Mucosa of rectum (tissue), 2 donors: ENCODE data around the gene AK1.
"Not testable (repeated sequence)": the region's sequence is repeated elsewhere in the genome, so short reads cannot be mapped to it uniquely, and the experiment has no call there.

Experiments used
- H3K27ac ChIP-seq, 2 donors: one replicate each; pipeline ENCODE4 v1.7.0; 2013; ENCODE audit warnings: inconsistent platforms in 2 of 2, low read depth in 2 of 2, low read length in 2 of 2
- H3K27me3 ChIP-seq, 2 donors: one replicate each; pipeline ENCODE4 v1.7.0; 2013; ENCODE audit warnings: low read length in 2 of 2; ENCODE audit not compliant: control insufficient read depth in 2 of 2, insufficient read depth in 2 of 2
- H3K36me3 ChIP-seq, 2 donors: one replicate each; pipeline ENCODE4 v1.7.0; 2013; ENCODE audit warnings: low read length in 2 of 2; ENCODE audit not compliant: control insufficient read depth in 2 of 2, insufficient read depth in 2 of 2
- H3K4me1 ChIP-seq, 2 donors: one replicate each; pipeline ENCODE4 v1.7.0; 2013; ENCODE audit warnings: low read length in 2 of 2, mild to moderate bottlenecking in 1 of 2; ENCODE audit not compliant: control insufficient read depth in 2 of 2, insufficient read depth in 2 of 2
- H3K4me3 ChIP-seq, 2 donors: one replicate each; pipeline ENCODE4 v1.7.0; 2013; ENCODE audit warnings: low read length in 2 of 2
- H3K9ac ChIP-seq, 2 donors: one replicate each; pipeline ENCODE4 v1.7.0; 2013; ENCODE audit warnings: low read length in 2 of 2, low read depth in 1 of 2, mild to moderate bottlenecking in 1 of 2
- H3K9me3 ChIP-seq, 2 donors: one replicate each; pipeline ENCODE4 v1.7.0; 2013; ENCODE audit warnings: low read length in 2 of 2; ENCODE audit not compliant: control insufficient read depth in 2 of 2
- donor health status: healthy.
- donor health status: Normal muscosa, but diverticular disease.

The AK1 gene

DNA sequence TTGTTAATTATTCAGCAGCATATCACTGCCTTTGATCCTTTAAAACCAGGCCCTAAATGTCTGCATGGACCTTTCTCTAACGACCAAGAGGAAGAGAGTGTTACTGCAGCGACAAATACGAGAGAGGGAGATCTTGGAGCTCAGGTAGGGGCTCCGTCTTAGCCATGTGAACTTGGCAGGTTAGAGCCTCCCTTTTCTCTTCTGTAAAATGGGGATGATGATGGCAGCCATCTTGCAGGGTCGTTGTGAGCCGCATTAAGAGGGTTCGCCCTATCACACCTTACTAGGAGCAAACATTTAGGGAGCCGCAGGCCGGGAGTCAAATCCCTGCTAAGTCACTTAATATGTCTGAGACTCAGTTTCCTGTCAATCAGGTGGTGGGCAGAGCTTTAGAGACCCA is 24.6 kb downstream of the AK1 start:
- Histone ChIP-seq H3K36me3 (no peaks in the 10 kb centered on the region), H3K9ac (peak overlapping the region in 1 of 2 donors; percentile 56), H3K4me1 (peaks cover 5 to 7% of the 10 kb centered on the region in 2 donors), H3K27ac (no peak overlapping the region), H3K4me3 (peak overlapping the region; percentile 68 to 76), H3K27me3 (no peaks in the 10 kb centered on the region), H3K9me3 (peaks cover 0 to 6% of the 10 kb centered on the region in 2 donors)

DNA sequence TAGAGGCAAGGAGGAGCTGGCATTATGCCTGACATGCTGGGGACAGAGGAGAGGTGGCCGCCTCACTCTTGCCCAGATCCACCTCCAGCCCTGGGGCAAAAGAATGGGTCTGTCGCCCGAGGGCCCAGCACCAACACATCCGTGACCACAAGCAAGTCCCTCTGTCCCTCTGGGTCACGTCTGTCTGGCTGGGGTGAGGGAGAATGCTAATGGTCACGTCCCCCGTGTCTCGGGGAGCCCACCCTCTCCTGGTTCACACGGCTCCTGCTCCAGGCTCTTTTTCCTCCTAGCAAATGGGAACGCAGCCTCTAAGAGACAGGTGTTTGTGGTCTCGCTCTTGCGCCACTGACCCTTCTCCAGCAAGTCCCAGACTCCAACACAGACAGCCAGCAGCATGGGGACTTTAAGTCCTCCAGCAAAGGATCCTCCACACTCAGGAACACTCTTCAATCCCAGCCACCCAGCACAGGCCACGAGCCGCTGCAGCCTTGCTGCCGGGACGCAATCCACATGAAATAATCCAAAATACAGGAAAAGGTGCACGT is 27.1 kb downstream of the AK1 start:
- Histone ChIP-seq H3K4me3 (no peak overlapping the region), H3K36me3 (no peaks in the 10 kb centered on the region), H3K4me1 (peaks cover under 1 to 10% of the 10 kb centered on the region in 2 donors), H3K9me3 (peaks cover 0 to 6% of the 10 kb centered on the region in 2 donors), H3K9ac (peak overlapping the region in 1 of 2 donors; percentile 5), H3K27ac (no peak overlapping the region), H3K27me3 (no peaks in the 10 kb centered on the region)

DNA sequence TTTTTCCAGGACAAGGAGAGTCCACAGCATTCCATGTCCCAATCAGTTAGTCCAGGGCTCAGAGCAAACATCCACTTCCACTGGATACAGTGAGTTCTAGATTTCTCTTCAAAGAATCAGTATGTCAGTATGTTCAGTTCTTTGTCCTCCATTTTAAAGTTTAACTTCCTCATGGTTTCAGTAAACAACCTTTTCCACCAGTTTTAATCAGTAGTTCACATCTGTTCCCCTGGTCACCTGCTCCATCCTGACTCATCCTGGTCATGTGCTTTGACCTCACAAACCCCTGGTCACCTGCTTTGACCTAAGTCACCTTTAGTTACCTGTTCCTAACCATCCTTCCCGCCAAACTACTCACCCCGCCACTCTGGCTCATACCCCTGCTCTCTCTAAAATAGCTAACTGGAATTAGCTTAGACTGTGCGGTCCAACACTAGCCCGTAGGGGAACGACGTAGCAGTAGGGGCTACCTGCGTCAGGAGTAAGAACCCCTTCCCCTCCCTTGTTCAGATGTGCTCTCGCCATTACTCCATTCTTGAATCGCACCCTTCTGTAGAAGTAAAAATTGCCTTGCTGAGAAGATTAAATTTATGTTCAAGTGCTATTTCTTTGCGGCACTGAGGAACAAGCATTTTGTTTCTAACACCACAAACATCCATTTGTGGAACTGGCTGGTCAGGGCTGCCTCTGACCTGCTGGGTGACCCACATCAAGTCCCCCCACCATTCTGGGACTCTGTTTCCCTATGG is 28.5 kb downstream of the AK1 start:
- H3K4me3 ChIP-seq: no peak overlapping the region
- H3K4me1 ChIP-seq: peaks cover 5 to 10% of the 10 kb centered on the region in 2 donors
- no peak overlapping the region for H3K9ac ChIP-seq

GRCh38 chr9:127847833-127848755 is 29.4 kb downstream of the AK1 start:
- peaks cover 5 to 6% of the 10 kb centered on the region in 2 donors for H3K4me1 ChIP-seq
- no peak overlapping the region for H3K4me3 ChIP-seq
- no peaks in the 10 kb centered on the region for H3K36me3 ChIP-seq
- H3K27me3 ChIP-seq: no peaks in the 10 kb centered on the region
- peaks cover 0 to 6% of the 10 kb centered on the region in 2 donors for H3K9me3 ChIP-seq
- H3K27ac ChIP-seq: peak overlapping the region in 1 of 2 donors; percentile 9
- H3K9ac ChIP-seq: no peak overlapping the region

More for the DNA sequence above, 28.5 kb downstream of the AK1 start:
- H3K27ac ChIP-seq: no peak overlapping the region
- no peaks in the 10 kb centered on the region for H3K27me3 ChIP-seq
- H3K9me3 ChIP-seq: peaks cover 0 to 6% of the 10 kb centered on the region in 2 donors
- no peaks in the 10 kb centered on the region for H3K36me3 ChIP-seq

DNA sequence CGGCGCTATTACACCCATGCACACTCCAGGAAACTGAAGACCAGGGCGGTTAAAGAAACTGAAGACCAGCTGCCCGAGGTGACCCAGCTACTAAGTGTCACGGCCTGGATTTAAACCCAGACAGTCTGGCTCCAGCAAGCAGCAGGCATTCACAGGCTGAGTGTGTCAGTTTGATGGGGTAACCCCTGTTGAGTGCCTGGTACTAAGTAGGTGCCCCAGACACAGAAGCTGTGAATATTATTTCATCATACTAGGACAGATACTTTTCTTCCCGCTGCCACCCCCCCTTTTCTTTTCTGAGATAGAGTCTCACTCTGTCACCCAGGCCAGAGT is 30.3 kb downstream of the AK1 start:
- Histone ChIP-seq H3K9me3 (peaks cover 0 to 6% of the 10 kb centered on the region in 2 donors), H3K27me3 (no peaks in the 10 kb centered on the region), H3K36me3 (no peaks in the 10 kb centered on the region), H3K4me1 (peaks cover 5 to 6% of the 10 kb centered on the region in 2 donors), H3K27ac (peak overlapping the region; percentile 9 to 39), H3K4me3 (no peak overlapping the region), H3K9ac (peak overlapping the region in 1 of 2 donors; percentile 20)

DNA sequence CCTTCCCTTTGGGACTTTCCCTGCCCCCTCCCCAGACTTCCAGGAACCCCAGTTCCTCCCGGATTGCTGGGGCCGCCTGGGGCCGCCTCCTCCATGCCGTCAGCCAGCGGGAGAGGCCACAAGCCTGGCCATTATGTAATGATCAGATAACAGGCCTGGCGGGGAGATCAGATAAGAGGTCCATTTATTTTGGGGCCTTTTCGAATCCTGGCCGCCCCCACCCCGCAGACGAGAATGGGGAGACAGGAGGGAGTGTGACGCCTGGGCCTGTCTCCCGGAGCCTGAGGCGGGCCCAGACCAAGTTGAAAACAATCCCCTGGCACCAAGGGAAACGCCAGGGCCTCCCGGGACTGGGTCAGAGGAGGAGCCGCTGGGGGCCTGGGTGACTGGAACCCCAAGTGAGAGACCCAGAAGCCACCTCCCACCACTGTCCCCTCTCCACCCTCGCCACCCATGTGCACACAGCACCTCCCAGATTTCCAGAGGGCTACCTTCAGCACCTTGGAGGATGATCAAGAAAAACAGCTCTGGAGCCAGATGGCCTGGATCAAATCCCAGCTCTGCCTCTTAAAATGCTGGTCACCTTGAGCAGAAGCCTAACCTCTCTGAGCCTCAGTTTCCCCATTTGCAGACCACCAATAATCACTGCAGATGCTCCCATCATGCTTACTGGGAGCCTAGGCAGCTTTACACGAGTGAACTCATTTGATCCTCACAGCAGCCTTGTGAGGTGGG is 30.9 kb downstream of the AK1 start:
- no peaks in the 10 kb centered on the region for H3K27me3 ChIP-seq
- H3K9ac ChIP-seq: peak overlapping the region in 1 of 2 donors; percentile 20
- peaks cover 0 to 6% of the 10 kb centered on the region in 2 donors for H3K9me3 ChIP-seq
- peak overlapping the region; percentile 38 to 39 for H3K27ac ChIP-seq
- no peaks in the 10 kb centered on the region for H3K36me3 ChIP-seq
- peaks cover 5 to 6% of the 10 kb centered on the region in 2 donors for H3K4me1 ChIP-seq
- no peak overlapping the region for H3K4me3 ChIP-seq

DNA sequence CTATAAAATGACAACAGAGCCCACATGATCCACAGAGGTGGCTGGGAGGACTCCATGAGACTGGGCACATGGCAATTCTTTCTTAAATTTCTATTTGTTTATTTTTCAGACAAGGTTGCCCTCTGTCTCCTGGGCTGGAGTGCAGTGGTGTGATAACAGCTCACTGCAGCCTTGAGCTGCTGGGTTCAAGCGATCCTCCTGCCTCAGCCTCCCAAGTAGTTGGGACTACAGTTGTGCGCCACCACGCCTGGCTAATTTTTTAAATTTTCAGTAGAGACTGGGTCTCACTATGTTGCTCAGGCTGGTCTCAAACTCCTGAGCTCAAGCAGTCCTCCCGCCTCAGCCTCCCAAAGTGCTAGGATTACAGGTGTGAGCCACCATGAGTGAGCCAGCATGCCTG is 31.9 kb downstream of the AK1 start:
- not testable (repeated sequence) for H3K4me3 ChIP-seq, H3K9me3 ChIP-seq, H3K4me1 ChIP-seq, H3K27me3 ChIP-seq, H3K36me3 ChIP-seq, H3K9ac ChIP-seq
- peak overlapping the region in 1 of 2 donors; percentile 58 for H3K27ac ChIP-seq

- H3K9ac ChIP-seq: no peak overlapping the region
- H3K36me3 ChIP-seq: no peaks in the 10 kb centered on the region
- peaks cover 5 to 6% of the 10 kb centered on the region in 2 donors for H3K4me1 ChIP-seq
- H3K4me3 ChIP-seq: no peak overlapping the region
- peaks cover 0 to 6% of the 10 kb centered on the region in 2 donors for H3K9me3 ChIP-seq
- peak overlapping the region; percentile 30 to 58 for H3K27ac ChIP-seq
- H3K27me3 ChIP-seq: no peaks in the 10 kb centered on the region
Observed at GRCh38 chr9:127844821-127845359, 32.6 kb downstream of the AK1 start.

DNA sequence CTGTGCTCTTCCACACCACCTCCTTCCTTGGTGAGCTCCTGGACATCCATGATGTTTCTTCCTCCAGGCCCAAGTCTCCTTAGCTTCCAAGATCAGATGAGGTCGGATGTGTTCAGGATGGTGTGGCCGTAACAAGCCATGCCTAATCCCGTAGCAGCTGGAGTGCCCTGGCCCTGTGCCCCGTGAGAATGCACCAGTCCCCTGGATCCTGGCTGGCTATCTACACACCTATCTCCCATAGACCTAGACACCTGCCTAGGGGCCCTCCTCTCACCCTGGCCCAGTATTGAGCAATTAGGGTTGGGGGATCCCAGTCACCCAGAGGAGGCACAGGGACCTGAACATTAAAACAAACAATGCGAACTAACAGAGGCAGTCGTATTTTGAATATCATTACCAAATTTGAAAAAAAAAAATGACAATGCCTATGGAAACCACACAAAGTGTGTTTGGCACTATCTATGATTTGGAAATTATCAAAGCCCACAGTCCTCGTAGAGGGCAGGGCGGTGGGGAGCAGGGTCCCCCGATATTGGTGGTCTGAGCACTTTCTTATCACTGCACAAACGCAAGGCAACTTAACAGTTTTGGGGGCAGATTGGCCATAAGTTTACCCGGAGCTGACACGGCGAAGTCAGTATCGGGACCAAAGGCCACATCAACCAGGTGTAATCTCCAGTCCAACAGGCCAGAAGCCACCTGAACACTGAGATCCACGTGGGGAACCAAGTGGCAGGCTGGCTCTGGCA is 36.2 kb downstream of the AK1 start:
- Histone ChIP-seq H3K4me1 (peaks cover 19 to 20% of the 10 kb centered on the region in 2 donors), H3K27me3 (peaks cover 0 to 2% of the 10 kb centered on the region in 2 donors), H3K27ac (no peak overlapping the region), H3K9me3 (no peaks in the 10 kb centered on the region), H3K36me3 (no peaks in the 10 kb centered on the region), H3K9ac (no peak overlapping the region), H3K4me3 (no peak overlapping the region)
